ENCODE measurements around the gene UGT3A1.
A peak's percentile ranks its signal among the peaks of the same experiment; 100 is the strongest.

Gene UGT3A1

DNA sequence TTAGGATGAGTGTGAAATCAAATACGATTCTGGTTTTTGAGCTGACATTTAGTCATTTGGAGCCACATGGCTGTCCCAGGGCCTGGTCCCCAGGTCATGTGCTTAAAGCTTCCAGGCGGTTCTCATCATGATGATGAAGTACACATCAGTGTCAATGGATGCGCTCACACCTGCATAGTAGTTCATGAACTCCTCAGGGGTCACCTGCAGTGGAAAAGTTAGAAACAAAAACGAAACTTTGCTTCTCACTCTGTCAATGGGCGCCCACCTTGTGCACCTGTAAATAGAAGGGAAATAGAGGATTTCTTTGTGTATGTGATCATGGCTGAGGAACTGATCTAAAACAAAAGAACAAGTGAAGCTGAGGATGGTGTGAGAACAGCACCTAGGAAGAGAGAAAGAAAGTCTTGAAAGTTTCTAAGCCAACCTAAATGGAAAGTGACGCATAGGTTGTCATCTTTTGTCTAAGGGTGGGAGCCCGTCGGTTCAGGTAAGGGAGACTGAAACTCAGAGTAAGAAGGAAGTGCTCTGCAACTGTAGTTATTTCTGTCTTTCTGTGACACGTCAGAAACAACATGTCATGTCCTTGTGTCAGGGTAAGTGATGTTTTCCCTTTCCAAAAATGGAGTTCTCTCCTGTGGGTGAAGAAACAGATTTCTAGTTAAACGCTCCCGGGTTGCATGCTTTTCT, 86.6 kb downstream of the UGT3A1 start:
- peak; percentile 54 for DNase-seq

- no peak for DNase-seq
Measured at GRCh38 chr5:35903631-35904203, 87.5 kb downstream of the UGT3A1 start.

GRCh38 chr5:35902046-35902672, 89.0 kb downstream of the UGT3A1 start:
- no peak for DNase-seq

Data from activated naive CD4-positive, alpha-beta T cell treated with anti-CD3 and anti-CD28 coated beads, Interleukin-2, amount 50 U/mL, for 16 hours (primary cell).